GM03348 (cell line): ENCODE results near the gene AKR1A1.
"Not testable (repeated sequence)": the region's sequence is repeated elsewhere in the genome, so short reads cannot be mapped to it uniquely, and the experiment has no call there.

ENCODE experiments used
- DNase-seq: peaks from one replicate; pipeline ENCODE4 v3.0.0; 2012; ENCODE audit warnings: low spot score

AKR1A1 gene

DNA sequence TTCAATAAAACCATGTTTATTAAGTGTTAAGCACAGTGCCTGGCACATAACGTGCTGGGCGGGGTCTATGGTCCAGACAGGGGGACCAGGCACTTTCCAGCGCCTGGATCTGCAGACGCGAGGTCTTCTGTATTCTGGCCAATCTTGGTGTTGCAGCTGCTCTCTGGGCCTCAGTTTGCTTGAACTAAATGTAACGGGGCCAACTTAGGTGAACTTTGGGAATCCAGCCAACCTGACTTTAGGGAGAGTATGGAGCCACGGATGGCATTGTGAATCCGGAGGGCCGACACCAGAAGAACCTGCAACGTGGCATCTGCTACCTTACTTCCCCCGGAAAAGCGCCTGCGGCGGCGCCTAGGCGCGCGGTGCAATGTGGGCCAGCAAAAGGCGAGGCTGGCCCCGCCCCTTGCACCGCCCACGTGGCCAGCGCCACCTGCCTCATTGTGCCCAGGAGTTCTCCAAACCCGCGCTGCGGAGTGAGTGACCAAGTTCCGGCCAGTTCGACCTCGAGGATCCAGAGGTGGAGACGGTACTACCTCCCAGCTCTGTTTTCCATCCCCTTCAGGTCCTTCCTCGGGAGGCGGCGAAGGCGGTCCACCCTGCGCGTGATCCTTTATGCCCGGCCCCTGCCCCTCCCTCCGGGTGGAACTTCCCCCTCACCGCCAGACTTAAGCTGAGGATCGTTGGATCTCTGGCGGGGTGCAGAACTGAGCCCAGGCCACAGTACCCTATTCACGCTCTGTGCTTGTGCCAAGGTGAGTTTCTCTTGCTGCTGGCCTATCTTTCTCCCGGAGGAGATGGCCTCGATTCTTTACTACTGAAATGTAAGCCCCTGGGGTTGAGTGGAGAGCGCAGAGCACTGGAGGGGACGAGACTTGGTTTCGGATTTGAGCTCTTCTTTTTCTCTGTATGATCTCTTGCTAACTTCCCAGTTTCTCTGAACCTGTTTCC is at the start of gene AKR1A1:
Gene AKR1A1, plus strand, starts transcription at position 426 of the 951 bp plus-strand sequence. CDS start 10,969 bp downstream, outside the sequence.
- DNase-seq, result peak; percentile 93

DNA sequence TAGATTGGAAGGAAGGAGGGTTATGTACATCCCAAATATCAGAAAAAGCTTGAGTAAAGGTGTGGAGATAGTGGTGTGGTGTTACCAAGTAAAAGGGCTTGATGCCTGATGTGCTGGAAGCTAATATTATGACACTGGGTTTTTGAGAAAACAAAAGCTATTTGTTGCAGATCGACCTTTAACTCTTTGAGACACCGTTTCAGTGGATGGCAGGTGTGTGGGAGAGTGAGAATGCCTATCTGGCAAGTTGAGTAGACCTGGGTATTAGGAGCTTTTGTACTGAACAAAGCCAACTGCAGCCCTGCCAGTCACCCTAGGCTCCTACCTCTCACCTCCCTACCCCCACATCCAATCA is 49.1 kb upstream of the AKR1A1 start:
- no peak for DNase-seq

DNA sequence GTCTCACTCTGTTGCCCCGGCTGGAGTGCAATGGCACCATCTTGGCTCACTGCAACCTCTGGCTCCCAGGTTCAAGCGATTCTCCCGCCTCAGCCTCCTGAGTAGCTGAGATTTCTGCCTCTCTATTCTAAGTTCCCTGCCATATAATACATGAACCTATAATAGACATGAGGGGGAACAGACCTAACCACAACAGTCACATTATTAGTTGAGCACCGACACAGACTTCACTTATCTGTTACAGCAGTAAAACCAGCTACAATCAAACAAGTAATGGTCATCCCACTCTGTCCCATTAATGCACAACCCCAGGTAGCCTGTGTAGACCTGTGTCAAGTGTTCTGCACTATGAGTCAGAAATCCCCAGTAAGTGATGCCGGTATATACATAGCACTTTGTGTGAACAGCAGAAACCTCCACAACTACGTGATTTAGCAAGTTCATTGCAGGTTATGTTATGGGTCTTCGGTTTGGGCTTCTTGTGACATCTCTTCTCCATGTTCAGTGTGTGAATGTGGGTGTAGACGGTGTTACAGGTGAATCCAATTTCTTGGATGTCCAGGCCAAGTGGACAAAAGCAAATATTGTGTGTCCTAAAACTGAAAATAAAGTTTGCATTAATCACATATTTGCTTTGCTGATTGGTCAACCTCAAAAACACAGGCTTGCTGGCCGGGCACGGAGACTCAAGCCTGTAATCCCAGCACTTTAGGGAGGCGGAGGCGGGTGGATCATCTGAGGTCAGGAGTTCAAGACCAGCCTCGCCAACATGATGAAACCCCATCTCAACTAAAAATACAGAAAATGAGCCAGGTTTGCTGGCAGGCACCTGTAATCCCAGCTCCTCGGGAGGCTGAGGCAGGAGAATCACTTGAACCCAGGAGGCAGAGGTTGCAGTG is 46.9 kb upstream of the AKR1A1 start:
- DNase-seq, result no peak

DNA sequence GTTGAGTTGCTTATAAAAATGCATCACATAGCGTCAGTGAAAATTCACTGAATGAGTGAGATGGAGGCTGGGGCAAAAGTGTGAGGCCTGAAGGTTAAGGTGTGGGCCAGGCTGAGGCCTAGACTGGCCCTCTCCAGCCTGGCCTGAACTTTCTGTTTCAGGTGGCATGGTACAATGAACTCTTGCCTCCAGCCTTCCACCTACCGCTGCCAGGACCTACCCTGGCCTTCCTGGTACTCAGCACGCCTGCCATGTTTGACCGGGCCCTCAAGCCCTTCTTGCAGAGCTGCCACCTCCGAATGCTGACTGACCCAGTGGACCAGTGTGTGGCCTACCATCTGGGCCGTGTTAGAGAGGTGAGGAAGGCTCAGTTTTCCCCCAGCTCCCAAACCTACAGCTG is 43.4 kb upstream of the AKR1A1 start:
- no peak for DNase-seq

DNA sequence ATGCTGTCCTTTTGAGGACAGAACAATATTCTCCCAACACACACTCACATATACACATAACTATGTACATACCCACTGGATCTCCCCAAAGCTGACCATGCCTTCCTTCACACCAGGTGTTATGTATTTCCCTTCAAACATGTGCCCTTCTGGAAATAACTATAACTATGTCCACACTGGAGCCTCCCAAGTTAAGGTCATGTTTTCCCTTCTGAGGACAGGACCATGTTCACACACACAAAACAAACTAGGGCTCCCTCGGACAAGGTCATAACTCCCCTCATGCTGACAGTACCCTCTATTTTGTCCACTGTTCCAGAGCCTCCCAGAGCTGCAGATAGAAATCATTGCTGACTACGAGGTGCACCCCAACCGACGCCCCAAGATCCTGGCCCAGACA is 42.7 kb upstream of the AKR1A1 start:
- no peak for DNase-seq

DNA sequence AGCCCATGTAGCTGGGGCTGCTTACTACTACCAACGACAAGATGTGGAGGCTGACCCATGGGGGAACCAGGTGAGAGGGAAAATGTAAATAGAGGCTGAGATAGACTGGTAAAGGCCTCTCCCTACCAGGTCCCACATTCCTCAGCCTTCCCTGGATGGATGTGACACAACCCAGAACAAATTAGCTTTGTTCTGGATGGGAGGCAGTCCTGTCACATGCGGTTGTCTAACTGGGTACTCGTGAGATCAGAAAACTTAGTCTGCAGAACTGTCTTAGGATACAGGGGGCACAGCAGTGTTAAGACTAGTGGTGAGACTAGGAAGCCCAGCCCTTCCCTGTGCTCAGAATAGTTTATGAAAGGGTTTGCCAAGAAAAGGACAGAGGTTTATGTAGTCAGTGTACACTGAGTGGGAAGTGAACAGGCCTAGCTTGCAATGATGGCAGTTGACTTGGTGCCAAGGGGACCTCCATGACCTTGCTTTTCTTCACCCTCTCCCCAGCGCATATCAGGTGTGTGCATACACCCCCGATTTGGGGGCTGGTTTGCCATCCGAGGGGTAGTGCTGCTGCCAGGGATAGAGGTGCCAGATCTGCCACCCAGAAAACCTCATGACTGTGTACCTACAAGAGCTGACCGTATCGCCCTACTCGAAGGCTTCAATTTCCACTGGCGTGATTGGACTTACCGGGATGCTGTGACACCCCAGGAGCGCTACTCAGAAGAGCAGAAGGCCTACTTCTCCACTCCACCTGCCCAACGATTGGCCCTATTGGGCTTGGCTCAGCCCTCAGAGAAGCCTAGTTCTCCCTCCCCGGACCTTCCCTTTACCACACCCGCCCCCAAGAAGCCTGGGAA is 42.1 kb upstream of the AKR1A1 start:
- DNase-seq, result no peak

DNA sequence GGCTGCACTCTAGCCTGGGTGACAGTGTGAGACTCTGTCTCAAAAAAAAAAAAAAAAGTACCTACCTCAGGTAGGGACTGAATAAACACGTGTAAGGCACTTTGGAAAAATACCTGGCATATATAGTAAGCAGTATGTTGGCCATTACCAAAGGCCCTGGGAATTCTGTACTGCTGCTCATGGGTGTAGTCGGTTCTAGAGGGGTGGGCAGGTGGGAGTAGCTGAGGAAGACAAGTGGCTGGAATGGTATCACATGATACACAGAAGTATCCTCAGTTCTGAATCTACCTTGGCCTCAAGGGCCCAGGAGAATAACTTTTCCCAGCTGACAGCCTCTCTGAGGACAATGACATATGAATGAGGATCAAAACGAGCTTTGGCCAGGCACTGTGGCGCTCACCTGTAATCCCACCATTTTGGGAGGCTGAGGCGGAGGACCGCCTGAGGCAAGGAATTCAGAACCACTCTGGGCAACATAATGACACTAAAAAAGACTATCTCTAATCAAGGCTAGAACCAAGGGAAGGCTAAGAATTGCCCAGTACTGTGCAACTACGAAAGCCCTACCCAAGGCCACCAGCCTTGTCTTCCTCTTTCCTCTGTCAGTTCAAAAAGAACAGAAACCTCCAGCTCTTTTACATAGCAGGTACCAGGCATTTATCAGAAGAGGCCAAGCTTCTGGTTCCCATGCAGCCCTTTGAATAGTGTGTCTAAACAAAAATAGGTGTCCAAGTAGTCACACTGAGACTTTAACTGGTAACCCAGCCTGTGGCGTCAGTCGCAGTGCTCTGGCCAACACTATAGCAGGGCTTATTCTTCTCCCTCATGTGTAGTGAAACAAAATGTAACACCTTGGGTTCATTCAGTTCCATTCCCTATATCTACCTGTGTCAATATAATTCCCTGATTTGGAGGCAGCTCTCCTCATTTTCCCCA is 40.3 kb upstream of the AKR1A1 start:
- DNase-seq, result no peak

DNA sequence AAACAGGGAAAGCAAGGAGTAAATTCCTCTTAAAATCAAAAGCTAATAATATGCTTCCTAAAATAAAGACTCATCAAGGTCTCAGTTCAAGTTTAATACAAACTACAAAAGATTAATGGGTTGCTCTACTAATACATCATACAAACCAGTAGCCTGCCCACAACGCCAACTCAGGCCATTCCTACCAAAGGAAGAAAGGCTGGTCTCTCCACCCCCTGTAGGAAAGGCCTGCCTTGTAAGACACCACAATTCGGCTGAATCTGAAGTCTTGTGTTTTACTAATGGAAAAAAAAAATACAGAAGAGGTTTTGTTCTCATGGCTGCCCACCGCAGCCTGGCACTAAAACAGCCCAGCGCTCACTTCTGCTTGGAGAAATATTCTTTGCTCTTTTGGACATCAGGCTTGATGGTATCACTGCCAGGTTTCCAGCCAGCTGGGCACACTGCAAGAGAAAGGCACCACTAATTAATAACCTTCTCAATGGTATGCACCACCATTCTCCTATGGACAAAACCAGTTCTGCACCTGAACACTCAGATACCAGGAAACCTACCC is 39.6 kb upstream of the AKR1A1 start:
- no peak for DNase-seq

DNA sequence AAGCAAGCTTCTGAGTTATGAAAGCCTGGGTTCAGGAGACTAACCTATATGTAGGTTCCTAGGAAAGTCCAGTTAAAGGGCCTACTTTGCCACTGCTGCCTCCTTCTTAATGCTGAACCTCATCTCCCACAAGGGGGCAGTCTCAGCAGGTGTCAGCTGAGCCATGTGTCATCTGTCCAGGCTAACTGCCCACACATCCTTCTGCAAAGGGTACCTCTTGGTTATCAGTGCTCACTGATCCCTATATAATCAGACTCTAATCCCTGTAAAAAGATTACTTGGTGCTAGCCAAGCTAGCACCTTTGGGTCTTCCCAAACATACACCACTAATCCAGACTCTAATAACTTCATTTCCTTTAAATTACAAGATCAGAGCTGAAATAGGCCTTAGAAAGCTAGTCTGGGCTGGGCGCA is 38.0 kb upstream of the AKR1A1 start:
- peak; percentile 60 for DNase-seq

DNA sequence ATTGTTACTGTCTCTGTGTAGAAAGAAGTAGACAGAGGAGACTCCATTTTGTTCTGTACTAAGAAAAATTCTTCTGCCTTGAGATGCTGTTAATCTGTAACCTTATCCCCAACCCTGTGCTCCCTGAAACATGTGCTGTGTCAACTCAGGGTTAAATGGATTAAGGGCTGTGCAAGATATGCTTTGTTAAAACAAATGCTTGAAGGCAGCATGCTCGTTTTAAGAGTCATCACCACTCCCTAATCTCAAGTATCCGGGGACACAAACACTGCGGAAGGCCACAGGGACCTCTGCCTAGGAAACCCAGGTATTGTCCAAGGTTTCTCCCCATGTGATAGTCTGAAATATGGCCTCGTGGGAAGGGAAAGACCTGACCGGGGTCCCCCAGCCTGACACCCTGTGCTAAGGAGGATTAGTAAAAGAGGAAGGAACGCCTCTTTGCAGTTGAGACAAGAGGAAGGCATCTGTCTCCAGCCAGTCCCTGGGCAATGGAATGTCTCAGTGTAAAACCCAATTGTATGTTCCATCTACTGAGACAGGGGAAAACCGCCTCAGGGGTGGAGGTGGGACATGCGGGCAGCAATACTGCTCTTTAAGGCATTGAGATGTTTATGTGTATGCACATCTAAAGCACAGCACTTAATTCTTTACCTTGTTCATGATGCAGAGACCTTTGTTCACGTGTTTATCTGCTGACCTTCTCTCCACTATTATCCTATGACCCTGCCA is 36.9 kb upstream of the AKR1A1 start:
- not testable (repeated sequence) for DNase-seq

DNA sequence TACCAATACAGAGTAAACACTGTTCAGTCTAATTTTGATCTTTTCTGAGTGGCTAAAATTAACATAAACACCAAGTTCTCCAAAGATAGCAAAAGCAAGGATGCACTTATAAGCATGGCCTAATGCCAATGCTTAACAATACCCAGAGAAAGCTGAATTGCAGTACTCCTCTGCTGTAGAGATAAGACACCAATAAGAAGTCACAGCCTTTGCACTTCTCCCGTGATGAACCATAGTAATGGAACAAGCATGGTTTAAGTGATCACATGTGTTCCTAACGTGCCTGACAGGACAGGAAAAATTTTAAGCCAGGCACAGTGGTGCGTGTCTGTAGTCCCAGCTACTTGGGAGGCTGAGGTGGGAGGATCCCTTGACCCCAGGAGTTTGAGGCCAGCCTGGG is 34.6 kb upstream of the AKR1A1 start:
- no peak for DNase-seq

DNA sequence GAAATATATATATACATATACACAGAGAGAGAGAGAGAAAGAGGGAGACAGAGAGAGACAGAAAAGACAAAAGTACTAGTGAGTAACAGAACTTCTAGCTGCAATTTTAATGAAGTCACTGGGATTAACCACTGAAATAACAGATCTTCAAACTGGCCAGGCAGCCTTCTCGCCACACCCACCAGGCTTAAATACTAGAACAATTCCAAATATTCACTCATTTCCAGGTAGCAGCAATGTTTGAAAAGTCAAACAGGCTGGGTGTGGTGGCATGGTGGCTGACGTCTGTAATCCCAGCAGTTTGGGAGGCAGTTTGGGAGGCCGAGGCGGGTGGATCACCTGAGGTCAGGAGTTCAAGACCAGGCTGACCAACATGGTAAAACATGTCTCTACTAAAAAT is 34.2 kb upstream of the AKR1A1 start:
- DNase-seq, result no peak

DNA sequence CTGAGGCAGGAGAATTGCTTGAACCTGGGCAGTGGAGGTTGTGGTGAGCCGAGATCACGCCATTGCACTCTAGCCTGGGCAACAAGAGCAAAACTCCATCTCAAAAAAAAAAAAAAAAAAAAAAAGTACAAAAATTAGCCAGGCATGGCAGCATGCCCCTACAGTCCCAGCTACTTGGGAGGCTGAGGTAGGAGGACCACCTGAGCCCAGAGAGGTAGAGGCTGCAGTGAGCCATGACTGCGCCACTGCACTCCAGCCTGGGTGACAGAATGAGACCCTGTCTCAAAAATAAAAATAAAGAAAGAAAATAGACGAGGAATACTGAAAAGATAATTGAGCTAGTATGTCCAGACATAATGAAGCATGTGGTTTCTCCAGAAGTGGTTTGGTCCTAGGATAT is 32.3 kb upstream of the AKR1A1 start:
- DNase-seq, result not testable (repeated sequence)

DNA sequence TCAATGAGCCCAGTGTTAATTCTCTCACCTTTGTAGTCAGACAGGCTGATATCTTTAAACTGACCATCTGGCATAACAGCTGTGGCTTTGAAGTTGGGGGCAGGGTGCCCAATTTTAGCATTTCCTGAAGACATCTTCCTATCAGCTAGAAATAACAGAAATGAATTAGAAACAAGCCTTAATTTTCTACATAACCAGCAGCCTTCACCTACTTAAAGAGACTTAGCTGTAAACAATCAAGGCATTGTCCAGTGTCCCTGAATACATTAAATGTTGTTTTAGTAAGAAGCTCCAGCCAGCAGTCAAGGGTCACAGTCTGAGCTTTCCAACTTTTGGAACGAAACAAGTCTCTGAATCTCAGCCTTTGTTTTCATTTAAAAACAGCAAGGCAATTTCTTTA is 31.7 kb upstream of the AKR1A1 start:
- DNase-seq, result no peak

DNA sequence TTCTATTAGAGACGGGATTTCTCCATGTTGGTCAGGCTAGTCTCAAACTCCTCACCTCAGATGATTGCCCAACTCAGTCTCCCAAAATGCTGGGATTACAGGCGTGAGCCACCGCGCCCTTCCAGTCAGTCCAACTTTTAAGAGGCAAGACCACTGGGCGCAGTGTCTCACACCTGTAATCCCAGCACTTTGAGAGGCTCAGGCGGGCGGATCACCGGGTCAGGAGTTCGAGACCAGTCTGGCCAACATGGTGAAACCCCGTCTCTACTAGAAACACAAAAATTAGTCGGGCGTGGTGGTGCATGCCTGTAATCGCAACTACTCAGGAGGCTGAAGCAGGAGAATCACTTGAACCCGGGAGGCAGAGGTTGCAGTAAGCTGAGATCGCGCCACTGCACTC is 30.9 kb upstream of the AKR1A1 start:
- DNase-seq, result not testable (repeated sequence)

DNA sequence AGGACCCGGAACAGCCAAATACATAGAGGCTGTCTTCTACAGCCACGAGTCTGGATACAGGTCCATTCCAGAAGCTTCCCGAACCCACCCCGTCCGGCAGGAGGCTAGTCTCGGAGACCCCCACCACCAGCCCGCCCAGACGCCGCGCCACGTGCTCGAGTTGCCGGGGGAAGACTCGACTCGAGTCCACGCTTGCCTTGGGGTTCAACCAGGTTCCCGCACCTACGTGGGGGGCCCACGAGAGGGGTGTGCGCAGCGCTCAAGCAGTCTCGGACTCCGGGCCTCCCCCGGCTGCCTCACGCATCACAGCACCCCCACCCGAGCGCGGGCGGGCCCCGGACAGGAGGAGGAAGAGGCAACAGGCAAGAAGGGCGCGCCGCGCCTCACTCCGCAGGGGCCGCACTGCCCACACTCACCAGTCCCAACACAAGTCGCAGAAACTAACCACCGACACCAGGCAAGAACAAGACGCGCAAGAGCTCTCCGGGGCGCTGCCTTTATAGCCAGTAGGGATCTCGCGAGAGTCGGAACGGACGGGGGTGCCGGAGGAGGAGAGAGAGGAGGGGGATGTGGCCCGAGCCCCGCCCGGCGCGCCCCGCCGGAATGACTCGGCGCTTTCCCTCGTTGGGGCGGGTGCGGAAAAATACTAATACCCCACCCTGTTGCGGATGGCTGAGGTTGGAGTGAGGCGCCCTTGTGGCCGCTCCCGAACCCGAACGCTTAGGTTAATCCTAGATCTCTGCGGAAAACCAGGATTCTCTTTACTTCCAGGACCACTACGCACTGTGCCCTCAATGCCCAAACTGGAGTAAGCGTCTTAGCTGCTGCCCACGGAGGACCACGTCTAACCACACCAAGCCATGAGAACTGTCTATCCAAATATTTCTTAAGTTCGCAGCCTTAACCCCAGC is 29.0 kb upstream of the AKR1A1 start, which contains the start of gene PRDX1:
Gene PRDX1, minus strand, starts transcription at position 472 of the 911 bp plus-strand sequence. CDS start 2,841 bp downstream, outside the sequence.
- DNase-seq, result peak; percentile 98

DNA sequence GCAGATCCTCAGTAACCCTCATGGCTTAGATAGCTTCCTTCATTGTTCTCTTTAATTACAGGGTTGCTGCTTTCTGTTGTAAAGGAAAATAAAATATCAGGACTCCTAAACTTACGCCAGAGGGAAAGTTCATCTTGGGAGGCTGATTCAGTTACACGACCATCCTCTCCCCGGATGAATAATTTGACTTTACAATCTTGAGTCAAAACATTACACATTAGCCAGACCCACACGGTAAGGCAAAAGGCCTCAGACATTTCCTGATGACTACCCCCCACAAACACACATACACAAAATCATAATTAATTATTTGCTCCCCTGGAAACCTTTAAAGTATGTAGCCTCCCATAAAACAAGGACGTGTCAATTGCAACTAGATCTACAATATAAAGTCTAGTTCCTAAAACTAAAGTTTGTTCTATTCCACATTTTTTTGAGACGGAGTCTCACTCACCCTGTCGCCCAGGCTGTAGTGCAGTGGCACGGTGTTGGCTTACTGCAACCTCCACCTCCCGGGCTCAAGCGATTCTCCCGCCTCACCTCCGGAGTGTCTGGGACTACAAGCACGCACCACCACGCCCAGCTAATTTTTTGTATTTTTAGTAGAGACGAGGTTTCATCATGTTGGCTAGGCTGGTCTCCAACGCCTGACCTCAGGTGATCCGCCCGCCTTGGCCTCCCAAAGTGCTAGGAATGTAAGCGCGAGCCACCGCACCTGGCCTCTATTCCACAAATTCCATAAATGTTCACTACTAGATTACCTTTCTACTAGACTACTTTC is 28.1 kb upstream of the AKR1A1 start:
- DNase-seq, result peak; percentile 43

DNA sequence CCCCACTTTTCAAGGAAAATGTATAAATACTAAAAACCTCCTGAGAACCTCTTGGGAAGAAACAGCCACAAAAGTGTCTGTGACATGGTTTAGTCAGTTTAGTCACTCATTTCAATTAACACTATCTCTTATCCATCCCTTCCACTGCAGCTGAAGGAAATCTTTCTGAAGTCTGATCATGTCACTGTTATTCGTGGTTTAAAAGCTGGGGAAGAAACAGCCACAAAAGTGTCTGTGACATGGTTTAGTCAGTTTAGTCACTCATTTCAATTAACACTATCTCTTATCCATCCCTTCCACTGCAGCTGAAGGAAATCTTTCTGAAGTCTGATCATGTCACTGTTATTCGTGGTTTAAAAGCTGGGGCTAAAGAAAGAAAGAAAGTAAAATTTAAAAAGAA is 27.1 kb upstream of the AKR1A1 start:
- DNase-seq, result not testable (repeated sequence)
